Thoracic aorta (tissue), 2 donors: ENCODE results near the gene DRC1. TPM values are rescaled to one million over a fixed set of nuclear protein-coding genes. Genes with fewer than 3 reads are reported as not detected.

Experiments
- ATAC-seq: fragments of 150-250 bp; one replicate; pipeline ENCODE4 v1.8.0; 2017; ENCODE audit warnings: low read depth; ENCODE audit not compliant: insufficient number of reproducible peaks, low FRiP score
- DNase-seq: peaks from one replicate; pipeline ENCODE4 v3.0.0-alpha.2; 2020; ENCODE audit warnings: low spot score
- H3K27ac ChIP-seq, 2 donors: fragments of 200-600 bp; sonication (generic); 1 replicate in 1 of 2; 2 replicates in 1 of 2; pipeline ENCODE4 v1.5.1; 2016; ENCODE audit warnings: mild to moderate bottlenecking in 2 of 2, moderate library complexity in 2 of 2
- H3K27me3 ChIP-seq: fragments of 200-600 bp; sonication (generic); replicated peaks from 2 replicates; pipeline ENCODE4 v1.6.0; 2016; ENCODE audit warnings: mild to moderate bottlenecking; ENCODE audit not compliant: insufficient read depth
- H3K36me3 ChIP-seq: fragments of 200-600 bp; sonication (generic); one replicate; pipeline ENCODE4 v1.5.1; 2016
- H3K4me1 ChIP-seq, 2 donors: fragments of 200-600 bp; sonication (generic); 1 replicate in 1 of 2; 2 replicates in 1 of 2; pipeline versions ENCODE4 v1.5.1 to v1.6.0; 2016; ENCODE audit warnings: low read depth in 2 of 2, mild to moderate bottlenecking in 1 of 2; ENCODE audit not compliant: control insufficient read depth in 1 of 2
- H3K4me3 ChIP-seq: fragments of 200-600 bp; sonication (generic); 2 replicates; pipeline ENCODE4 v1.5.1; 2016; ENCODE audit warnings: mild to moderate bottlenecking
- H3K9me3 ChIP-seq: fragments of 200-600 bp; sonication (generic); 2 replicates; pipeline ENCODE4 v1.5.1; 2016
- CTCF ChIP-seq: fragments of 200-600 bp; sonication (generic); IDR thresholded peaks from one replicate; pipeline ENCODE4 v1.5.1; 2019; ENCODE audit warnings: antibody characterized with exemption
- total RNA-seq, 2 donors: library from RNA; depleted of rRNA; stranded (reverse); fragments of >200 nt; gene quantifications; one replicate each; pipeline versions ENCODE4 v1.1.0 to v1.2.3, GENCODE V29; 2016

DRC1 gene
- total RNA-seq, 2 donors from 2014 or later: not detected

DNA sequence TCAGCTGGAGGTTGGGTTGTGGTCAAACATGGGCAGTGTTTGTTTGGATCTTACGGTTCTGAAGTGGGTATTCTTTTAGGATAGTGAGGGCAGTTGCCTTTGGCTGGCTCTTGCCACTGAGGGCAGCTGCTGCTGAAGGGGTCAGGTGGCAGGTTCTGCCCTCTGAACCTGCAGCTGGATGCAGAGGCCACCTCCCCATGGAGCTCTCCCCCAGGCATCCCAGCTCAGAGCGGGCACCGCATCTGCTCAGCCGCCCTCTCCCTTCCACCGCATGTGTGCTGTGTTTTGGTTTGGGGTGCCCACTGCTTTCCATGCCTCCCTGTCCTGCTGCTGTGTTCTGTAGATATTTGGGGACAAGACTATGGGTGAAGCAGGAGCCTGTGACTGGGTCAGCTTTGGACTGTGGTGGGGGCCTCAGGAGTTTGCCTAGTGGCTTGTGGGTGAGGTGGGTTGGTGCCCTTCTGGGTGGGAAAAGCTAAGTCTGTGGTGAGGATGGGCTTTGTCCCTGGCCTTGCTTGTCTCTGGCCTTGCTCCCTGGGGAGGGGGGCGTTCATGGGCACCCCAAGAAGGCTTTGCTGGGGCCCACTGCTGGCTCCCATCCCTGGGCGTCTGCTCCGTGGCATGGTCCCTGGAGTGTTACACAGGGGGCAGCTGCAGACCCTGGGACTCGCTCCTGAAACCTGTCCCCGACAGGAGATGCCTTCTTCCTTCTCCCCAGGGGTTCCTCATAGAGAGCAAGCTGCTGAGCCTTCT lies 47.7 kb downstream of the DRC1 start:
- ATAC-seq: no peak
- TF ChIP-seq CTCF: no peak

GRCh38 chr2:26450031-26450635 lies 48.4 kb downstream of the DRC1 start:
- no peak for TF ChIP-seq CTCF
- no peak overlapping the region for H3K27ac ChIP-seq
- H3K4me3 ChIP-seq: no peak overlapping the region
- ATAC-seq (no peak), DNase-seq (no peak)
- H3K27me3 ChIP-seq: no peaks in the 10 kb centered on the region
- H3K36me3 ChIP-seq: no peaks in the 10 kb centered on the region
- no peaks in the 10 kb centered on the region for H3K4me1 ChIP-seq
- H3K9me3 ChIP-seq: no peaks in the 10 kb centered on the region

More for the DNA sequence above, 47.7 kb downstream of the DRC1 start:
- no peaks in the 10 kb centered on the region for H3K36me3 ChIP-seq
- H3K9me3 ChIP-seq: no peaks in the 10 kb centered on the region
- H3K4me1 ChIP-seq: no peaks in the 10 kb centered on the region
- no peaks in the 10 kb centered on the region for H3K27me3 ChIP-seq
- H3K4me3 ChIP-seq: no peak overlapping the region
- H3K27ac ChIP-seq: no peak overlapping the region
- no peak for DNase-seq

DNA sequence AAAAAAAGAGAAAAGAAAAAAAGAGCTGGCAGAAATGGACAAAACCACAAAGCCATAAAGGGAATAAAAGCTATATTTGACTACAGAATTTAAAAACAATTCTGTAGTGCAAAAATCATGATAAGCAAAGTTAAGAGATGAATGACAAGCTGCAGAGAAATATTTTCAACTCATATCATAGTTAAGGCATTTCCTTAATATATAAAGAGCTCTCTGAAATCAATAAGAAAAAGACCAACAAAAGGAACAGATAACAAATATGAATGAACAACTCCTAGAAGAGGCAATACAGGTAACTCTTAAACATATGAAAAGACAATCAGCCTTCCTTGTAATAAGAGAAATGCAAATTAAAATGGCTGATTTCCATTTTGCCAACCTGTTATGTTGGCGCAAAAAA lies 50.0 kb downstream of the DRC1 start:
- no peaks in the 10 kb centered on the region for H3K9me3 ChIP-seq
- ATAC-seq (no peak), DNase-seq (no peak)
- H3K36me3 ChIP-seq: no peaks in the 10 kb centered on the region
- H3K27me3 ChIP-seq: no peaks in the 10 kb centered on the region
- H3K4me3 ChIP-seq: no peak overlapping the region
- no peak for TF ChIP-seq CTCF
- no peaks in the 10 kb centered on the region for H3K4me1 ChIP-seq
- H3K27ac ChIP-seq: no peak overlapping the region

- H3K27ac ChIP-seq: no peak overlapping the region
- TF ChIP-seq CTCF: no peak
- no peaks in the 10 kb centered on the region for H3K4me1 ChIP-seq
- DNase-seq (no peak), ATAC-seq (no peak)
- H3K27me3 ChIP-seq: no peaks in the 10 kb centered on the region
- H3K36me3 ChIP-seq: no peaks in the 10 kb centered on the region
- H3K4me3 ChIP-seq: no peak overlapping the region
- H3K9me3 ChIP-seq: no peaks in the 10 kb centered on the region
Observed at GRCh38 chr2:26453421-26454329, 52.0 kb downstream of the DRC1 start.

GRCh38 chr2:26454561-26455001 lies 52.9 kb downstream of the DRC1 start:
- H3K27ac ChIP-seq: no peak overlapping the region
- TF ChIP-seq CTCF: no peak
- no peaks in the 10 kb centered on the region for H3K9me3 ChIP-seq
- H3K27me3 ChIP-seq: no peaks in the 10 kb centered on the region
- H3K4me3 ChIP-seq: no peak overlapping the region
- H3K36me3 ChIP-seq: no peaks in the 10 kb centered on the region
- DNase-seq (no peak), ATAC-seq (no peak)
- H3K4me1 ChIP-seq: no peaks in the 10 kb centered on the region
